K562 treated with DMSO at 1 percent for 12 hours (cell line): Measurements from ENCODE around the gene CD109. TPM values are rescaled to one million over a fixed set of nuclear protein-coding genes. Genes with fewer than 3 reads are reported as not detected.

Experiments
- total RNA-seq: library from RNA; unstranded; fragments of 300-600 nt; gene quantifications from 2 replicates; pipeline ENCODE4 v1.2.3, GENCODE V29; 2022; ENCODE audit not compliant: insufficient read depth

The CD109 gene
- 0.10 TPM in 1 of 2 replicates, not detected in the other for total RNA-seq

DNA sequence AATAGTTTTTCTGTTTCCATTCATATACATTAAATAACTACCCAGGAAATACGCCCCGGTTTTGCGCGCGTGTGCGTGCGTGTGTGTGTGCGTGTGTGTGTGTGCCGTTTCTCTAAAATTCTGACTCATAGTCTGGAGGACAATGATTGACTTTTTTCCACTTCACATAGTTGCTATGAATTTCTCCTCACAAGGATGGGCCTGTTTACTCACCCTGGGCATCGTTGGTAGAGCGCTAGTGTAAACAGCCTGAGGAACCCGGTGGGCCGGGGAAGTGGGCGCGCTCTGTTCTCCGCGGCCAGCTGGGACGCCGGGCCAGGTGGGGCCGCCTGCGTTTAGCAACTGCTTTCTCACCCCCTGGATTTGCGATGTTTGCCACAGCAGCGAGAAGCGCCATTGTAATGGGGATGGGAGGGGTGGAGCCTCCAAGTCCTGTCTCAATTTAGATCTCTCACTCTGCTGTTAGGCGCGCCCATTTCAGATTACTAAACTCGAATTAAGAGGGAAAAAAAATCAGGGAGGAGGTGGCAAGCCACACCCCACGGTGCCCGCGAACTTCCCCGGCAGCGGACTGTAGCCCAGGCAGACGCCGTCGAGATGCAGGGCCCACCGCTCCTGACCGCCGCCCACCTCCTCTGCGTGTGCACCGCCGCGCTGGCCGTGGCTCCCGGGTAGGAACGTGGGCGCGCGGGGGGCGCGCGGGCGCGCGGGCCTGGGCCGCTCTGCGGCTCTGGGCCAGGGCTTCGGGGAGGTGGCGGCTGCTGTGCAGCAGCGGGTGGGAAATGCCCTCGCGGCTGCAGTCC lies at the start of gene CD109:
Gene CD109 (plus strand): TSS at position 585 of the 803 bp plus-strand sequence. CDS start 13 bp downstream, at position 598.

DNA sequence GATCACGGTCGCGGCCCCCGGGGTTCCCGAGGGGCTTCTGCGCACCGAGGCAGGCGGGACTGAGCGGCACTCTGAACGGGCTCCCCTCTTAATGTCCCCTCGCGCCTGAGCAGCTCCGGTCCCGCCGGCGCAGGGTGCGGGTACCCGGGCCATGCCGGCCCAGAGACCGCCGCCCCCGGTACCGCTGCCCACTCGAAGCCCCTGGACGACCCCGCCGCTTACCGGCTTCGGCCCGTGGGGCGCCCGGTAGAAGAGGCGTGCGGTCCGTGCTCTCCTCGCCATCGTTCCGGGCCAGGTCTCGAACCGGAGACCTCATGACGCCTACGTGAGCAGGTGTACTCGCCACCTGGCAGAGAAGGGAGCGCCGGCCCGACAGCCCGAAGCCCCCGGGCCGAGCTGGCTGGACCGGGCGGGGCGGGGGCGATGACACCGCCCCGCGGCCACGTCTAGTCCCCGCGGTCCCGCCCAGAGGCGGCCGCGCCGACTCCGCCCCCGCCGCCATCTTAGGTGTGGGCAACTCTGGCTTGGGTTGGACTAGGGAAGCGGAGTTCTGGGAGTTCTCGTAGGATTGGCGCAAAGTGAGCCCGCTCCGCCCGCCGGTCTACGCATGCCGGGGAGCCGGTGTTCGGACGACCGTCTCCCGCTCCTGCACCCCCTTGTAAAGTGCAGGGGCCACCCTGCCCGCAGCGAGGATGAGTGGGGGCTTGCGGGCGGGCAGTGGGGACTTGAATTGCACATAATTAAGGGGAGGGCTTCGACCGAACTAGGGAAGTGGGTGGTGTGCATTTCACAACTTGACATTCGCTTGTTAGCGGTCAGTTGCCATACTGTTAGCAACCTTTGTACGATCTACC lies 42.2 kb upstream of the CD109 start, which contains the start of gene SLC17A5:
Gene SLC17A5 (minus strand): TSS at position 422 of the 854 bp plus-strand sequence. CDS start 106 bp downstream, at position 316.

Other genes with a start within 250 kb of the CD109 start
- 0.33 TPM in 1 of 2 replicates, not detected in the other for gene CGAS, start 243.9 kb upstream of the CD109 start, total RNA-seq
- 14.3 and 37.6 TPM in 2 replicates for gene MTO1, start 234.5 kb upstream of the CD109 start, total RNA-seq
- 18,341 and 19,044 TPM in 2 replicates for gene EEF1A1, start 175.2 kb upstream of the CD109 start, total RNA-seq
- gene SLC17A5, start 42.2 kb upstream of the CD109 start, total RNA-seq = 4.2 and 8.9 TPM in 2 replicates